T-helper 2 cell treated with Interferon-gamma antibody and Interleukin-4, amounts not matched to agents 5 μg/mL and 100 μg/mL, for 36 hours (primary cell): ENCODE measurements around the gene THBD.

Source experiments
- DNase-seq: peaks from one replicate; pipeline ENCODE4 v3.0.0; 2021; ENCODE audit warnings: low spot score
- H3K27ac Mint-ChIP-seq: one replicate; pipeline ENCODE4 v1.8.0; 2021; ENCODE audit warnings: mild to moderate bottlenecking, mixed read lengths
- H3K27me3 Mint-ChIP-seq: one replicate; pipeline ENCODE4 v1.8.0; 2021; ENCODE audit warnings: low read depth, mixed read lengths
- H3K36me3 Mint-ChIP-seq: one replicate; pipeline ENCODE4 v1.8.0; 2021; ENCODE audit warnings: low read depth, mixed read lengths
- H3K4me1 Mint-ChIP-seq: one replicate; pipeline ENCODE4 v1.8.0; 2021; ENCODE audit warnings: low read depth, mixed read lengths
- H3K4me3 Mint-ChIP-seq: one replicate; pipeline ENCODE4 v1.8.0; 2022; ENCODE audit warnings: mild to moderate bottlenecking, moderate library complexity, mixed read lengths
- H3K9me3 Mint-ChIP-seq: one replicate; pipeline ENCODE4 v1.8.0; 2021; ENCODE audit warnings: mixed read lengths

Gene THBD

DNA sequence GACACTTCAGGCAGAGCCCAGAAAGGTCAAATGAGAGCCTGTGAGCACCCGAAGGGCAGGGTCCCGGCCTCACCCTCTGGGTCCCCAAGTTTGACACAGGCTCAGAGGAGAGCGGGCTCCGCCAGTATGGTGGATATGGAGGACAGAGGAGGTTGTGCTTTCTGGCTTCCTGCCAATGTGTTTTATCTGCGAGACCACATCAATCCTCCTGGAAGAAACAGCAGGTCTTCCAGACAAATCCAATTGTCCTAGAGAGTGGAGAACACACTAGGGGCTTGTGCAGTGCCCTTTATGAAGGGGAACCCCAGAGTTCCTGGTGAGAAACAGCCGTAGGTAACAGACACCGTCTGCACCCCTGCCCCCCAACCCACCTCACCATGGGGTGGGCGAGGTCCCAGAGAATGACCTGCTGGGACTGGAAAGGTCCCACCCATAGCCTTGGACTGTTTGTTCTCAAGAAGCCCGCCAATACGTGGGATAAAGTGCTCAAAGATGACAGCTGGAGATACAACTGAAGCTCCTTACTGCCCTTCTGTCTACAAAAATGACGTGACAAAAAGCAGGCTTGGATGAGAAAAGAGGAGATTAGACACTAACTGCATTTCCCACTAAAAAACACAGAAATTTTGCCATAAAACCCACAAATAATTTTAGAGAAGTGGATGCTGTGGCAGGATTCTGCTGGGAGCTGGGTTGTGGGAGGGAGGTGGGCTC, 38.3 kb downstream of the THBD start:
- Mint-ChIP-seq H3K27me3 (no peaks in the 10 kb centered on the region), H3K4me3 (no peak overlapping the region), H3K4me1 (no peaks in the 10 kb centered on the region), H3K27ac (no peak overlapping the region), H3K9me3 (no peaks in the 10 kb centered on the region), H3K36me3 (no peaks in the 10 kb centered on the region)
- DNase-seq: no peak

DNA sequence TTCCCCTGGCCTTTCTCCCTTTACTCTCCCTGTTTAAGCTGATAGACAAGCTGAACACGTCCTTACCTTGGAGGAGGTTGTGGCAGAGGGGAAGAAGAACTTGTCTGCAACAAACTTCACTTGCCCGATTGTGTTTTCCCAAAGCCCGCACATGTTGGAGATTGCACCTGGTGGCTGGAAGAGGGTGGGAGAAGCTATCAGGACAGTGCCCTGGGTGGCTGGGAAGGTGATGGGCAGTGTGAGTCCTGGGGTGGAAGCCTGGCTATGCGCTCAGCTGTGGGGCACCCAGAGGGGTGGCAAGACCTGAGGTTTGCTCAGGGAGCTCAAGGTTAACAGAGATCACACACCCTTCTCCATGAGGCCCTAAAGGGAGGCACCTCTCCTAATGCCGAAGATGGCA, 39.4 kb downstream of the THBD start:
- DNase-seq: no peak
- no peaks in the 10 kb centered on the region for H3K9me3 Mint-ChIP-seq
- no peak overlapping the region for H3K4me3 Mint-ChIP-seq
- H3K36me3 Mint-ChIP-seq: no peaks in the 10 kb centered on the region
- no peaks in the 10 kb centered on the region for H3K4me1 Mint-ChIP-seq
- no peaks in the 10 kb centered on the region for H3K27me3 Mint-ChIP-seq
- H3K27ac Mint-ChIP-seq: no peak overlapping the region

DNA sequence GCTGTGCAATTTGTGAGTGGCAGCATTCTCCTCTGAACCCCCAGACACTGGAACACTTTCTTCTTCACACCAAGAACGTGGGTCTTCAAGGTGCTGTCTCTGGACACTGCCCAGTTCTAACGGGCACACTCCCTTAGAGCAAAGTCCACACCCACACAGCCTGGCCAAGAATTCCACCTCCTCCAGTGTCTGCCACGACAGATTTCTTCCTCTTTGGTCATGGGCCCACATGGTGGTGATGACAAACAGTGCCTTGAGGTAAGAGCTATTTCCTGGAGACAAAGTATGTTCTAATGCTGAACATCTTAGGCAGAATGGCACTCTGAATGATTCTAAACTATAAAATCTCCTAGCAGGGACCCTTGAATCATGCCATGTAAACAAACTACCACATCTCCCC, 39.8 kb downstream of the THBD start:
- no peaks in the 10 kb centered on the region for H3K9me3 Mint-ChIP-seq
- no peaks in the 10 kb centered on the region for H3K36me3 Mint-ChIP-seq
- no peak overlapping the region for H3K4me3 Mint-ChIP-seq
- H3K27me3 Mint-ChIP-seq: no peaks in the 10 kb centered on the region
- H3K27ac Mint-ChIP-seq: no peak overlapping the region
- no peak for DNase-seq
- H3K4me1 Mint-ChIP-seq: no peaks in the 10 kb centered on the region

DNA sequence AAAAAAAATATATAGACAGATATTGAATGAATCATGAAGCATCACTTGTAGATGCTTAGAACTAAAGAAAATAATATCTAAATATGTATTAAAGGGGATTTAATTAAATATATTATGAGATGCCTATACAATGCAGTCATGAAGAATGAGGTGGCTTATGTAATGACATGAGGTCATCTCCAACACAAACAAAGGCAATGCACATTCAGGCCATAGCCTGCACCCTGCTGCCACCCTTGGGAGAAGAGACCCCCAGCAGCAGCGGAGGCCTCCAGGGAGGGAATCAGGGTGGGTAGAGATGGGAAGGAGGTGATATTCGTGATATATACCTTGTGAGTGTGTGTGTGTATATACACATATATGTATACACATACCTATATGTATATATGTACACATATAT, 40.8 kb downstream of the THBD start:
- Mint-ChIP-seq H3K27ac (no peak overlapping the region), H3K4me1 (no peaks in the 10 kb centered on the region), H3K4me3 (no peak overlapping the region), H3K36me3 (no peaks in the 10 kb centered on the region), H3K9me3 (no peaks in the 10 kb centered on the region), H3K27me3 (peaks cover 2% of the 10 kb centered on the region)
- no peak for DNase-seq

DNA sequence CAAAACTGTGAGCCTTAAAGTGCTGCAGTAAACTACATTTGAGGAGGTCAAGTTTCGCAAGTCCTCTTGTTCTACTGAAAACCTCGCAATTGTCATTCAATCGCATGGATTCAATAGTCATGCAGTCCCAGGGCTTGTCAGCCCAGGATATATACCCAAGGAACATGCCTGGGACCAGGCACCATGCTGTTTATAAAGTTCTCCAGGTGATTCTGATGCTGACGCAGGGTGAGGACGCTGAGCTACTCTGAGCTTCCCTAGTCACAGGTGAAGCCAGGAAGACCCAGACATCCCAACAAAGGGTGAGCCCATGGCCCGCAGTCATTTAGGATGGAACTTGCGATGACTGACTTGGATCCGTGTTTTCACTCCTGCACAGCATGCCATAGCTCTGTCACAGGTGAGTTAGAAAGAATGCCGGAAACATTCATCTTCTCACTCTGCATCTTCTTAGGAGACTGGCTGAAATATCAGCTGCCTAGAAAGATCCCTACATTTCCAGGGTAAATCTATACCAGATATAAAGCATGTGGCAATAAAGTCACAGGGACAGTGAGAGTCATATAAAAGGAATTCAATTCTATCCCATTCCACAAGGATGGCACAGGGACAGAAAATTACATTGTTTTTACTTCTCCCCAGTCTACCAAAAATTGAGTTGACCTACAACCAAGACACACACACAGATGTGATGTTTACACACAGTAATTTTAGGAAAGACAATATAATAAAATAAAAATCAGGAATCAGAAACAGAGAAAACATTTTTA, 41.4 kb downstream of the THBD start:
- no peaks in the 10 kb centered on the region for H3K4me1 Mint-ChIP-seq
- H3K27ac Mint-ChIP-seq: no peak overlapping the region
- peaks cover 2% of the 10 kb centered on the region for H3K27me3 Mint-ChIP-seq
- no peaks in the 10 kb centered on the region for H3K36me3 Mint-ChIP-seq
- no peak for DNase-seq
- no peaks in the 10 kb centered on the region for H3K9me3 Mint-ChIP-seq
- H3K4me3 Mint-ChIP-seq: no peak overlapping the region

DNA sequence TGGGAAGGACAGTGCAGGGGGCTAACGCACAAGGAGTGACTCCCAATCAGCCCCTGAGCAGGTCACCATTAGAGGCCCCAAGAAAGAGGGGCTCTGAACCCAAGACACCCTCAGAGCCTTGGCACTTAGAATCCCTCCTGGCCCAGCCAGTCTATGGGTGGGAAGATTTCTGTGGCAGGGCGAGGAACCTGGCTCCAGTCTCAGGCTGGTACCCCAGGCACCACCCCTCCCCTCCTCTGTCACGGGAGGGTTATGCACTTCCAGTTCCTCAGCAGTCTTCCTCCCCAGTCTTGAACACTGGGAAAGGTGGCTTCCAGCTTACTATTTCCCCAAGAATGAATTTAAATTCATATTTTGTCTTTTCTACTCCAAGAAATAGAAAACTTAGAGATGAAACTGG, 42.0 kb downstream of the THBD start:
- Mint-ChIP-seq H3K4me1 (no peaks in the 10 kb centered on the region), H3K9me3 (no peaks in the 10 kb centered on the region), H3K27ac (no peak overlapping the region), H3K4me3 (no peak overlapping the region), H3K36me3 (no peaks in the 10 kb centered on the region), H3K27me3 (peaks cover 2% of the 10 kb centered on the region)
- no peak for DNase-seq

DNA sequence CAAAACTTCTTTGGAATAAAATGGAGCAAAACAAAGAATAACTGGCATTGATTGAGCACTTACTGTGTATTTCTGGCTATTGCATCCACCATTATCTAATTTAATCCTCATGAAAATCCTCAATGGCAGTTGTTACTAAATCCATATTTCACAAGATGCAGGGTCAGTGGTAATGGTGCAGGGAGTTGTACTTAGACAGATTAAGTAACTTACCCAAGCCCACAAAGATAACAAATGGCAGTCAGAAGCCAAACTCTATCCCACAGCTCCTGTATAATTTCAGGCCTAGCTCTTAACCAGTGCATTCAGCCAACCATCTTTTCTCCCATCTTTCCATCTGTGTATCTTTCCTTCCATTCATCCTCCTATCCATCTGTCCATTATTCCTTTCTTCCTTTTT, 43.7 kb downstream of the THBD start:
- Mint-ChIP-seq H3K4me1 (no peaks in the 10 kb centered on the region), H3K4me3 (no peak overlapping the region), H3K36me3 (no peaks in the 10 kb centered on the region), H3K27me3 (peaks cover 2% of the 10 kb centered on the region), H3K27ac (no peak overlapping the region), H3K9me3 (no peaks in the 10 kb centered on the region)
- no peak for DNase-seq

DNA sequence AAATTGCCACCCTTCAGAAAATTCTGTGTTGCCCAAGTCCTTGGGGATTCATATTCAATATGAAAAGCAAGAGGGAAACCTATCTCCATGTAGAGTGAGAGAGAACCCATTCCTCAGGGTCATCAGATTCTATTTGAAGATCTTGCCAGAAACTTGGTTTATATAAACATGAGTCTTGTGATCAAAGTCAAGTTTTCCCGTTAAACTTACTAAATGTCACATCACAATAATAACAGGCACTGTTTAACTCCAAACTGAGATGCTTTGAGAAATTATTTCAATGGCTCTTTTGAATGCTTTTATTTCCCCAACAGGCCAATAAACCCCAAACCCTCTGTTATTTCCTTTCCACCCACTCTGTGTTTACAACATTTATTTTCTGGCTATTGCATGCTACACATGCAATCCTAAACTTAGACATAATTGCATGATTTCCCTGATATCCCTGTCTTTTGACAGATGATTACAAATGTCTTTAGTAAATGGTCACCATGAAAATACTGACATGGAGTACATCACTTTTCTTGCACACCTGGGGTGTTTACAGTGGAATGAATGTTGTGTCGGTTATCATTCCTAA, 45.5 kb downstream of the THBD start:
- Mint-ChIP-seq H3K4me3 (no peak overlapping the region), H3K27ac (no peak overlapping the region), H3K9me3 (no peaks in the 10 kb centered on the region), H3K36me3 (no peaks in the 10 kb centered on the region), H3K27me3 (peaks cover 2% of the 10 kb centered on the region), H3K4me1 (no peaks in the 10 kb centered on the region)
- DNase-seq: no peak

DNA sequence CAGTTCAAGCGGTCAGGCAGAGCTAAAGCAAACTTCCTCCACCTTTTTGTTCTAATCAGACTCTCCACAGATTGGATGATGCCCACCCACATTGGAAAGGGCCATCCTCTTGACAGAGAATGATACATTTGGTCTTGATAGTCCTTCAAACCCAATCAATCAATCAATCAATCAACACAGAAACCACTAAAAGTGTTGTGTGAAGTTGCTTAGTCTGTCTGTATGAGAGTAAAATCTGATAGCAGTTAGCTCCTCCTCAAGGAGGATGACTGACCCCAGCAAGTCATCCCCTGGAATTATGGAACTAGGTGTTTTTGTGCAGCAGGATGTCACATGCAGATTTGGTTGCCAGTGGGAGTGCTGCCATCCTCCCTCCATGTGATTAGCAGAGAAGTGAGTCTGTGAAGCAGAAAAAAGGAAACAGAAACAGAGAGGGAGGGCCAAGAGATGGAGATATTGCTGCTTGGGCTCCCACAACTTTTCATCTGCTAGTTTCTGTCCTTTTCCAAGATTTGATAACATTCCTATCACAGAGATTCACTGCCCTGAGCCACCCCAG, 46.3 kb downstream of the THBD start:
- no peaks in the 10 kb centered on the region for H3K9me3 Mint-ChIP-seq
- H3K4me1 Mint-ChIP-seq: no peaks in the 10 kb centered on the region
- DNase-seq: no peak
- H3K36me3 Mint-ChIP-seq: no peaks in the 10 kb centered on the region
- peaks cover 2% of the 10 kb centered on the region for H3K27me3 Mint-ChIP-seq
- H3K27ac Mint-ChIP-seq: no peak overlapping the region
- no peak overlapping the region for H3K4me3 Mint-ChIP-seq

DNA sequence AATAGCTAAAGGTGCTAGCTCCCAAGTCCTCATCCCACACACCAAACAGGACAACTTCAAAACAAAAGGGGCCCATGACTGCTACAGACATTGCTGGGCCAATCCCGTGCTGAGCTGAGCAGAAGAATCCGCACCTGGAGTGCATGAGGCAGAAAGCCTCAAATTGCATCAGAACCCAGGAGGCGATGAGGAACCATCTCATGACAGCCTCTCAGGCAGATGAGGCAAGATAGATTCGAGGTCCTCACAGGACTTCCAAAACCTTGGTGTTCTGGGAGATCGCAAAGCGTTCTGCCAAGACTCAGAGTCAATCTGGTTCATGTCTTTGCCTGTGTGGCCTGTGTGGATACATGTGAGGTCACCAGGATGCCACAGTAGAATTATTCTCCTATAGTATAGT, 47.2 kb downstream of the THBD start:
- DNase-seq: no peak
- Mint-ChIP-seq H3K27me3 (peaks cover 2% of the 10 kb centered on the region), H3K27ac (no peak overlapping the region), H3K4me3 (no peak overlapping the region), H3K36me3 (no peaks in the 10 kb centered on the region), H3K9me3 (no peaks in the 10 kb centered on the region), H3K4me1 (no peaks in the 10 kb centered on the region)

DNA sequence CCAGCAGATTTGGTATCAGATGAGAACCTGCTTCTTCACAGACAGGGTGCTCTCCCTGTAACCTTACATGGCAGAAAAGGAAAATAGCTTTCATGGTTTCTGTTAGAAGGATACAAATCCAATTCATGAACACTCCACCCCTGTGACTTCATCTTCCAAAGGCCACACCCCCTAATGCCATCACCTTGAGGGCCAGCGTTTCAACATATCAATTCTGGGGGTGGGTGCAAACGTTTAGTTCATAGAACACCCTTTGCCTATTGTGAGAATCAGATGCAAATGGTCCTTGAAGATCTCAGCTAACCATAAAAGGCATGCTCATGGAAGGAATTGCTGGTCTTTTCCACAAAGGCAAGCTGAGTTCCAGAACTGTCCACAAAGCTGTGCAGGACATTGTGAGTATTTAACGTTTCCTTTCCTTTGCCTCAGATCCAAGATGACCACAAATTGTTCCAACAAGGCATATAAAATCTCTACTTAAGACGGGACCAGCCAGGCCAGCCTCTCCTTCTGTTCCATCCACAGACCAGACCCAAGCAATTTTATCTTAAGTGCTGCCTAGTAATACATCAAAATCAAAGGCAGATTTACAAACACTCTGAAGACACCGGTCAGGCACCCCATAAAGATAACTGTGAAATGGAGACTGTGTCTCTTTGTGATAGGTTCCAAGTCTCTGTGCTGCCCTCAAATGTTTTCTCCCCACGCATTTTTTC, 49.1 kb downstream of the THBD start:
- no peak overlapping the region for H3K27ac Mint-ChIP-seq
- H3K4me3 Mint-ChIP-seq: no peak overlapping the region
- DNase-seq: no peak
- peaks cover 2% of the 10 kb centered on the region for H3K27me3 Mint-ChIP-seq
- H3K36me3 Mint-ChIP-seq: no peaks in the 10 kb centered on the region
- H3K4me1 Mint-ChIP-seq: no peaks in the 10 kb centered on the region
- no peaks in the 10 kb centered on the region for H3K9me3 Mint-ChIP-seq

DNA sequence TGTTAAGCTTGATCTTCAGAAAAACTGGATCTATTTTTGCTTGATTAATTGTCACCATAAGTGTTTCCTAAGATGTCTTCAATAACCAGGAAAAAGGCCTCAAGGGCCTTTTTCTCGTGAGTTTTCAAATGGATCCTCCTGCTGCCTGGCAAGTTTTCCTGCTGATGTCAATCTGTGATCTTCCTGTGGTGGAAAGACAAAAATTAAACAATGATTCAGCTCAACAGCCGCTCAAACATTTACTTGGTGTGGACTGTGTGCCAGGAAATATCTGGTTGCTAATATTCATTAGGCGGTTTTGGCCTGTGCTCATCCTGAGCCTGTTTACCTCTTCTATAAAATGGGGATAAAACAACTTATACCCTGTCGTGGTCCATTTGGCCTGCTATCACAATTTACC, 49.7 kb downstream of the THBD start:
- Mint-ChIP-seq H3K27me3 (peaks cover 2% of the 10 kb centered on the region), H3K9me3 (no peaks in the 10 kb centered on the region), H3K27ac (no peak overlapping the region), H3K4me1 (no peaks in the 10 kb centered on the region), H3K4me3 (no peak overlapping the region), H3K36me3 (no peaks in the 10 kb centered on the region)
- DNase-seq: no peak

DNA sequence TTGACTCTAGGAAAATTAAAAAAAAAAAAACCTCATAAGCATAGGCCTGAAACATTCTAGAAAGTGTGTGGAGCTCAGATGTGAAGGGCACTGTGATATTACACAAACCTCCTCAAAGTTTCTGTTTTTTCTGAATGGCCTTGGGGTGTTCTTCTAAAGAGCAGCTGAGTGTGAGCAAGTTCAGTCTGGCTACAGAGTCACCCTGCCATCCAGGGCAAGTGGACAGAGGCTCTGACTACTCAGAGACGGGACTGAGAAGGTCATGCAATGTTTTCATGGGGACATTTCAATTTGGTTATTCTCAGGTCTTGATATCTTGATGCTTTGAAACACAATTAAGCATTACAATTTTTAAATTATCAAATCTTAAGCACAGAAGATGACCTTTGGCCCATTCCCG, 51.0 kb downstream of the THBD start:
- no peaks in the 10 kb centered on the region for H3K9me3 Mint-ChIP-seq
- no peaks in the 10 kb centered on the region for H3K27me3 Mint-ChIP-seq
- no peaks in the 10 kb centered on the region for H3K36me3 Mint-ChIP-seq
- no peak overlapping the region for H3K4me3 Mint-ChIP-seq
- DNase-seq: no peak
- no peaks in the 10 kb centered on the region for H3K4me1 Mint-ChIP-seq
- no peak overlapping the region for H3K27ac Mint-ChIP-seq

DNA sequence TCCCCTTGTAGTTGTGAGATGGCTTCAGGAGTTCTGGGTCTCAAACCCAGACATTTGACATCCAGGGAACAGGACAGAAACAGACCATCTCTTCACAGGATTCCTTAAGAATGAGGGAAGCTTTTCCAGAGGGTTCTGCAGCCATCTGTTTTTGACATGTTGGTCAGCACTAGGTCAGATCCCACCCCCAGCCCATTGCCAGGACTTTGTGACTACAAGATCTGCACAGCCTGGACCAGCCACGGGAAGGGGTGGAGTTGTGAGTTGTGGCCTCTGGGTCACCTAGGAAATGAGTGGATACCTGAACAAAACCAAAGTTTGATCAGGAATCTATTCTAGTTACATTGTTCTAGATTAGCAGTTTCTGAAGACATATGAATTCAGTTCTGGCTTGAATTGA, 53.5 kb downstream of the THBD start:
- Mint-ChIP-seq H3K27ac (no peak overlapping the region), H3K9me3 (no peaks in the 10 kb centered on the region), H3K36me3 (no peaks in the 10 kb centered on the region), H3K4me1 (no peaks in the 10 kb centered on the region), H3K4me3 (no peak overlapping the region), H3K27me3 (no peaks in the 10 kb centered on the region)
- DNase-seq: no peak
